Measurements from ENCODE around the gene EMC10. TPM values are rescaled to one million over a fixed set of nuclear protein-coding genes. Genes with fewer than 3 reads are reported as not detected.

The EMC10 gene
- polyA plus RNA-seq (2012; ENCODE audit: insufficient read depth, insufficient read length, low read depth), result 327 TPM

DNA sequence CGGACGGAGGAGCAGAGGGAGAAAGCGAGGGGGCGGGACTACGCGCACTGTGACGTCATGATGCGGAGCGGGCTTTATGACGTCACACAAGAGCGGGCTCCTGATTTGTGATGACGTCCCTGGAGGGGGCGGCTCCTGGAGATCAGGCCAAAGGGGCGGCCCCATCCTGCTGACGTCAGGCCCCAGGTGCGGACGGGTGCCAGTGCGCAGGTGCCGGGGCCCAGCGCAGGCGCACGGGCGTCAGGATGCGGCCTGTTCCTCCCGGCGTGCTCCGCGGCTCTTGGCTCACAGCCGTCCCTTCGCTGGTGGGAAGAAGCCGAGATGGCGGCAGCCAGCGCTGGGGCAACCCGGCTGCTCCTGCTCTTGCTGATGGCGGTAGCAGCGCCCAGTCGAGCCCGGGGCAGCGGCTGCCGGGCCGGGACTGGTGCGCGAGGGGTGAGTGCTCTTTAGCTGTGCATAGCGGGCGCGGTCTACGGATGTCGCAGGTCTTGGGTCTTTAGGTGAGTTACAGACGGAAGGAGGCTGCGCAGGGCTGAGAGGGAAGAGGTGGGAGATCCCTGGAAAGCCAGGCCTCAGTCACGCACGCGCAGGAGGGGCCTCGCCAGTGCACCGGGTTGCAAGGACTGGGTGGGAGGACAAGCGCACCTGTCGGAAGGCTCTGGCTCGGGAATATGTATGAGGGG lies at the start of gene EMC10, which contains the start of gene GARIN5A:
Gene EMC10, plus strand, starts transcription at position 284 of the 683 bp plus-strand sequence. Its CDS starts 38 bp downstream, at position 322.
Gene GARIN5A, minus strand, starts transcription at position 625 of the 683 bp plus-strand sequence. Its CDS starts 460 bp downstream, at position 165.
- peak within 1 kb of the TSS; percentile 85 for H3K4me3 ChIP-seq (ENCODE audit: low read depth, low read length)
- peak; percentile 93 for DNase-seq
- H3K9me3 ChIP-seq, result no peaks in the 10 kb centered on the region
- no peaks in the 10 kb centered on the region for H3K27me3 ChIP-seq
- TF ChIP-seq, protein P1, sequence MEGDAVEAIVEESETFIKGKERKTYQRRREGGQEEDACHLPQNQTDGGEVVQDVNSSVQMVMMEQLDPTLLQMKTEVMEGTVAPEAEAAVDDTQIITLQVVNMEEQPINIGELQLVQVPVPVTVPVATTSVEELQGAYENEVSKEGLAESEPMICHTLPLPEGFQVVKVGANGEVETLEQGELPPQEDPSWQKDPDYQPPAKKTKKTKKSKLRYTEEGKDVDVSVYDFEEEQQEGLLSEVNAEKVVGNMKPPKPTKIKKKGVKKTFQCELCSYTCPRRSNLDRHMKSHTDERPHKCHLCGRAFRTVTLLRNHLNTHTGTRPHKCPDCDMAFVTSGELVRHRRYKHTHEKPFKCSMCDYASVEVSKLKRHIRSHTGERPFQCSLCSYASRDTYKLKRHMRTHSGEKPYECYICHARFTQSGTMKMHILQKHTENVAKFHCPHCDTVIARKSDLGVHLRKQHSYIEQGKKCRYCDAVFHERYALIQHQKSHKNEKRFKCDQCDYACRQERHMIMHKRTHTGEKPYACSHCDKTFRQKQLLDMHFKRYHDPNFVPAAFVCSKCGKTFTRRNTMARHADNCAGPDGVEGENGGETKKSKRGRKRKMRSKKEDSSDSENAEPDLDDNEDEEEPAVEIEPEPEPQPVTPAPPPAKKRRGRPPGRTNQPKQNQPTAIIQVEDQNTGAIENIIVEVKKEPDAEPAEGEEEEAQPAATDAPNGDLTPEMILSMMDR (IDR thresholded peaks at IDR 0.05; ENCODE audit: low read depth, low read length), result no peak
- no peaks in the 10 kb centered on the region; the same call in 1 of the 2 replicates for H3K4me1 ChIP-seq
- H3K36me3 ChIP-seq, result peaks cover 9% of the 10 kb centered on the region

DNA sequence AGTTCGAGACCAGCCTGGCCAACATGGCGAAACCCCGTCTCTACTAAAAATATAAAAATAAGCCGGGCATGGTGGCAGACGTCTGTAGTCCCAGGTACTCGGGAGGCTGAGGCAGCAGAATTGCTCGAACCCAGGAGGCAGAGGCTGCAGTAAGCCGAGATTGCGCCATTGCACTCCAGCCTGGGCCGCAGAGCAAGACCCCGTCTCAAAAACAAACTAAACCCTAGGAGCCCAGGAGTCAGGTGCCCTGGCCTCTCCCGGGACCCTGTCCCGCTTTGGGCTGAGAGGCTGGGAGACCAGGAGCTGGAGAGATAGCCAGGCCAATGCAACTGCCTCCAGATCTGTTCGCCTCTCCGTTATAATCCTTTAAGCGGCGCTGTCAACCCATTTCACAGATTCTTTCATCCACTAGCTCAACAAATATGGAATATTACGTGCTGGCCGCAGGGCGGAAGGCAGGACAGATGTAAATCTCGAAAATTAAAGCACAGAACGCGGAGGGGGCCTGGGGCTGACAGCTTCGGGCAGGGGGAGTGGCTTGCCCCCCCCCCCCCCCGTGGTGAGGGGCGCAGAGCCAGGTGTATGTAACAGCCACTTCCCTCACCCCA lies 48.9 kb upstream of the EMC10 start:
- H3K4me1 ChIP-seq, result 0 out of 2 replicates have a peak, but pooled peaks cover under 1% of the 10 kb centered on the region
- no peaks in the 10 kb centered on the region for H3K36me3 ChIP-seq
- H3K27me3 ChIP-seq, result no peaks in the 10 kb centered on the region
- TF ChIP-seq, protein P1 (IDR thresholded peaks at IDR 0.05; ENCODE audit: low read depth, low read length), result no peak
- H3K9me3 ChIP-seq, result no peaks in the 10 kb centered on the region
- DNase-seq, result no peak
- no peak overlapping the region for H3K4me3 ChIP-seq (ENCODE audit: low read depth, low read length)

DNA sequence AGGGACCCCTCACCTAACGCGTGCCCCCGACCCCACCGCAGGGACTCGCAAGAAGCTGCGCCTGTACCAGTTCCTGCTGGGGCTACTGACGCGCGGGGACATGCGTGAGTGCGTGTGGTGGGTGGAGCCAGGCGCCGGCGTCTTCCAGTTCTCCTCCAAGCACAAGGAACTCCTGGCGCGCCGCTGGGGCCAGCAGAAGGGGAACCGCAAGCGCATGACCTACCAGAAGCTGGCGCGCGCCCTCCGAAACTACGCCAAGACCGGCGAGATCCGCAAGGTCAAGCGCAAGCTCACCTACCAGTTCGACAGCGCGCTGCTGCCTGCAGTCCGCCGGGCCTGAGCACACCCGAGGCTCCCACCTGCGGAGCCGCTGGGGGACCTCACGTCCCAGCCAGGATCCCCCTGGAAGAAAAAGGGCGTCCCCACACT lies 48.3 kb upstream of the EMC10 start:
- H3K4me1 ChIP-seq, result 0 out of 2 replicates have a peak, but pooled peaks cover 2% of the 10 kb centered on the region
- H3K27me3 ChIP-seq, result no peaks in the 10 kb centered on the region
- TF ChIP-seq, protein P1 (IDR thresholded peaks at IDR 0.05; ENCODE audit: low read depth, low read length), result no peak
- no peaks in the 10 kb centered on the region for H3K9me3 ChIP-seq
- no peaks in the 10 kb centered on the region for H3K36me3 ChIP-seq
- no peak for DNase-seq
- H3K4me3 ChIP-seq (ENCODE audit: low read depth, low read length), result no peak overlapping the region

DNA sequence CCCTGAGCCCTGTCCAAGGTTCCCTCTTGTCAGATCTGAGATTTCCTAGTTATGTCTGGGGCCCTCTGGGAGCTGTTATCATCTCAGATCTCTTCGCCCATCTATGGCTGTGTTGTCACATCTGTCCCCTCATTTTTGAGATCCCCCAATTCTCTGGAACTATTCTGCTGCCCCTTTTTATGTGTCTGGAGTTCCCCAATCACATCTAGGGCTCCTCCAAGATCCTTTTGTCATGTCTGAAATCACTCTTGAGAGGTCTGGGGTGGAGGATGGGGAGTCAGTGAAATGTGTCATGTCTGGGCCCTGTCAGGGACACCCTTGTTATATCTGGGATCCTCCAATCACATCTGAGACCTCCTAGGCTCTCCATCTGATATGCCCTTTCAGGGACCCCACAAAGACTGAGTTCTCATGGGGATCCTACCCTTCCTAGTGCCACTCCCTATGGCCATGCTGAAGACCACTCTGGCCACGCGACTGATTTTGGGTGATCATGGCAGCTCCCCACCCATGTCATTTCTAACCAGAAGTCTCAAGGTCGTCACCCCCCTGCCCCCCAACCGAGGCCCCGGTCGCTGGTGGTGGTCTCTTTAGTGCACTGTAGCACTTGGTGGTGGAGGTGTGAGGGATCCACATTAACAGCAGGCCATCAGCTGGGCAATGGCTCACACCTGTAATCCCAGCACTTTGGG lies 47.4 kb upstream of the EMC10 start:
- Histone ChIP-seq H3K9me3 (no peaks in the 10 kb centered on the region), H3K27me3 (no peaks in the 10 kb centered on the region), H3K4me1 (0 out of 2 replicates have a peak, but pooled peaks cover 2% of the 10 kb centered on the region), H3K36me3 (no peaks in the 10 kb centered on the region), H3K4me3 (ENCODE audit: low read depth, low read length) (no peak overlapping the region)
- no peak for DNase-seq
- TF ChIP-seq, protein P1 (IDR thresholded peaks at IDR 0.05; ENCODE audit: low read depth, low read length), result no peak

DNA sequence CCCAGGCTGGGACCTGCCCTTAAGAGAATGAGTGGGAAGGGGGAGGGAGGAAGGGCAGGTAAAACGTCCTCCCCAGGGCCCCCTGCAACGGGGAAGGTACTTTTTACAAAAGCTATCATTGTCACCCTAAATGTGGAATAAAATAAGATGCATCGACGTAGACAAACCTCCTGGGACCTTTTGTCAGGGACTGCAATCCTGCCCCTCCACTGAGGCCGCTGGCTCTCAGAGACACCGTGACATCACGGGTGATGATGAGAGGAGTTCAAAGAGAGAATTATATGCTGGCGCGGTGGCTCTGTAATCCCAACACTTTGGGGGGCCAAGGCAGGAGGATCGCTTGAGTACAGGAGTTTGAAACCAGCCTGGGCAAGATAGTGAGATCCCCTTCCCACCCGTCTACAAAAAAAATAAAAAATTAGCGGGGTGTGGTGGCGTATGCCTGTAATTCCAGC lies 45.4 kb upstream of the EMC10 start:
- no peak for DNase-seq
- no peaks in the 10 kb centered on the region for H3K36me3 ChIP-seq
- H3K27me3 ChIP-seq, result no peaks in the 10 kb centered on the region
- TF ChIP-seq, protein P1 (IDR thresholded peaks at IDR 0.05; ENCODE audit: low read depth, low read length), result no peak
- H3K4me1 ChIP-seq, result peaks cover 7% of the 10 kb centered on the region
- H3K4me3 ChIP-seq (ENCODE audit: low read depth, low read length), result peak overlapping the region; percentile 53
- no peaks in the 10 kb centered on the region for H3K9me3 ChIP-seq

Measured in BE2C (cell line).